Vagina (tissue), 2 donors: ENCODE results near the gene MORC2. TPM values are rescaled to one million over a fixed set of nuclear protein-coding genes. Genes with fewer than 3 reads are reported as not detected.

Experiments used
- DNase-seq, 2 donors: peaks; one replicate each; pipeline ENCODE4 v3.0.0-alpha.2; 2017; ENCODE audit errors: extremely low spot score in 2 of 2
- H3K27ac ChIP-seq: fragments of 200-600 bp; sonication (generic); one replicate; pipeline ENCODE4 v1.5.1; 2019
- H3K27me3 ChIP-seq: fragments of 200-600 bp; sonication (generic); one replicate; pipeline ENCODE4 v1.5.1; 2019
- H3K36me3 ChIP-seq, 2 donors: fragments of 200-600 bp; sonication (generic); one replicate each; pipeline ENCODE4 v1.5.1; 2017 to 2019
- H3K4me1 ChIP-seq: fragments of 200-600 bp; sonication (generic); one replicate; pipeline ENCODE4 v1.5.1; 2019
- H3K4me3 ChIP-seq, 2 donors: fragments of 200-600 bp; sonication (generic); 1 replicate in 1 of 2; 2 replicates in 1 of 2; pipeline ENCODE4 v1.5.1; 2016 to 2019
- H3K9me3 ChIP-seq: fragments of 200-600 bp; sonication (generic); one replicate; pipeline ENCODE4 v1.5.1; 2019
- CTCF ChIP-seq, 3 experiments: fragments of 450-650 bp in 2 of 3; fragments of 200-600 bp in 1 of 3; sonication (generic) in 1 of 3; IDR thresholded peaks; one replicate each; pipeline ENCODE4 v1.5.1; 2017 to 2019; ENCODE audit warnings: antibody characterized with exemption in 3 of 3, mild to moderate bottlenecking in 2 of 3, moderate library complexity in 2 of 3
- POLR2A ChIP-seq, 2 donors: fragments of 450-650 bp; IDR thresholded peaks; one replicate each; pipeline ENCODE4 v1.6.1; 2017; ENCODE audit warnings: antibody characterized with exemption in 2 of 2, mild to moderate bottlenecking in 2 of 2, moderate library complexity in 2 of 2
- POLR2AphosphoS5 ChIP-seq, 2 donors: sonication (generic); formaldehyde crosslinking; IDR thresholded peaks; one replicate each; pipeline ENCODE4 v1.9.0; 2017; ENCODE audit warnings: antibody characterized with exemption in 2 of 2, mild to moderate bottlenecking in 2 of 2, low read depth in 1 of 2; ENCODE audit not compliant: insufficient read depth in 1 of 2
- intact Hi-C: fragments of 100-400 bp; cut with DNase I; formaldehyde crosslinking; loops from one replicate; pipeline ENCODE4 v1.15.1; 2023
- total RNA-seq: library from RNA; depleted of rRNA; stranded (reverse); fragments of >200 nt; gene quantifications from one replicate; pipeline ENCODE4 v1.2.3, GENCODE V29; 2016

MORC2 gene
- total RNA-seq, 1 donor from 2014 or later = 18.4 TPM

- TF ChIP-seq CTCF (IDR thresholded peaks at IDR 0.05) (no peak), POLR2AphosphoS5 (IDR thresholded peaks at IDR 0.05; ENCODE audit: insufficient read depth in 1 of 2, low read depth in 1 of 2) (no peak), POLR2A (IDR thresholded peaks at IDR 0.05) (no peak)
- DNase-seq = no peak
Measured at GRCh38 chr22:30878516-30879414, 89.8 kb downstream of the MORC2 start.

GRCh38 chr22:30877662-30878515 is 90.7 kb downstream of the MORC2 start:
- Histone ChIP-seq H3K4me3 (no peak overlapping the region), H3K36me3 (no peaks in the 10 kb centered on the region), H3K27me3 (no peaks in the 10 kb centered on the region), H3K9me3 (no peaks in the 10 kb centered on the region), H3K4me1 (no peaks in the 10 kb centered on the region), H3K27ac (no peak overlapping the region)
- intact Hi-C loops = no loop called here
- DNase-seq = no peak
- TF ChIP-seq CTCF (IDR thresholded peaks at IDR 0.05) (no peak), POLR2A (IDR thresholded peaks at IDR 0.05) (no peak), POLR2AphosphoS5 (IDR thresholded peaks at IDR 0.05; ENCODE audit: insufficient read depth in 1 of 2, low read depth in 1 of 2) (no peak)

More at GRCh38 chr22:30878516-30879414, 89.8 kb downstream of the MORC2 start:
- intact Hi-C loops = no loop called here
- no peak overlapping the region for H3K4me3 ChIP-seq
- no peaks in the 10 kb centered on the region for H3K27me3 ChIP-seq
- no peaks in the 10 kb centered on the region for H3K36me3 ChIP-seq
- H3K9me3 ChIP-seq = no peaks in the 10 kb centered on the region
- no peaks in the 10 kb centered on the region for H3K4me1 ChIP-seq
- H3K27ac ChIP-seq = no peak overlapping the region

GRCh38 chr22:30876915-30877553 is 91.5 kb downstream of the MORC2 start:
- no peak for DNase-seq
- no peaks in the 10 kb centered on the region for H3K36me3 ChIP-seq
- no peaks in the 10 kb centered on the region for H3K9me3 ChIP-seq
- intact Hi-C loops = no loop called here
- no peaks in the 10 kb centered on the region for H3K27me3 ChIP-seq
- no peak overlapping the region for H3K4me3 ChIP-seq
- no peak for TF ChIP-seq POLR2AphosphoS5 (IDR thresholded peaks at IDR 0.05; ENCODE audit: insufficient read depth in 1 of 2, low read depth in 1 of 2)
- no peak for TF ChIP-seq POLR2A (IDR thresholded peaks at IDR 0.05)
- no peak for TF ChIP-seq CTCF (IDR thresholded peaks at IDR 0.05)
- no peaks in the 10 kb centered on the region for H3K4me1 ChIP-seq
- H3K27ac ChIP-seq = no peak overlapping the region

- no peak overlapping the region for H3K27ac ChIP-seq
- H3K27me3 ChIP-seq = no peaks in the 10 kb centered on the region
- intact Hi-C loops = no loop called here
- H3K9me3 ChIP-seq = no peaks in the 10 kb centered on the region
- DNase-seq = no peak
- TF ChIP-seq CTCF (IDR thresholded peaks at IDR 0.05) = no peak
- no peak for TF ChIP-seq POLR2AphosphoS5 (IDR thresholded peaks at IDR 0.05; ENCODE audit: insufficient read depth in 1 of 2, low read depth in 1 of 2)
- TF ChIP-seq POLR2A (IDR thresholded peaks at IDR 0.05) = no peak
- no peaks in the 10 kb centered on the region for H3K4me1 ChIP-seq
- no peak overlapping the region for H3K4me3 ChIP-seq
- no peaks in the 10 kb centered on the region for H3K36me3 ChIP-seq
Measured at GRCh38 chr22:30876221-30876751, 92.3 kb downstream of the MORC2 start.
